ENCODE measurements around the gene ADIPOR2. TPM values are rescaled to one million over a fixed set of nuclear protein-coding genes. Genes with fewer than 3 reads are reported as not detected.

The ADIPOR2 gene
- polyA plus RNA-seq, 3 donors: 45.7 to 47.4 (median 46.3) TPM

- DNase-seq: no peak
Observed at GRCh38 chr12:1767407-1768090, 76.7 kb downstream of the ADIPOR2 start.

- no peak for DNase-seq
Observed at GRCh38 chr12:1768615-1769014, 77.7 kb downstream of the ADIPOR2 start.

- no peak for DNase-seq
Observed at GRCh38 chr12:1769809-1770494, 79.1 kb downstream of the ADIPOR2 start.

- DNase-seq: no peak
Observed at GRCh38 chr12:1773937-1774655, 83.2 kb downstream of the ADIPOR2 start.

GRCh38 chr12:1776170-1776921 lies 85.5 kb downstream of the ADIPOR2 start:
- no peak for DNase-seq

GRCh38 chr12:1777798-1778197 lies 86.9 kb downstream of the ADIPOR2 start:
- DNase-seq: no peak

- no peak for DNase-seq
Observed at GRCh38 chr12:1778911-1779310, 88.0 kb downstream of the ADIPOR2 start.

GRCh38 chr12:1779783-1780182 lies 88.9 kb downstream of the ADIPOR2 start:
- no peak for DNase-seq

GRCh38 chr12:1781772-1782171 lies 90.9 kb downstream of the ADIPOR2 start:
- DNase-seq: no peak

GRCh38 chr12:1782215-1782614 lies 91.3 kb downstream of the ADIPOR2 start:
- no peak for DNase-seq

GRCh38 chr12:1787714-1788113 lies 96.8 kb downstream of the ADIPOR2 start:
- no peak for DNase-seq

GRCh38 chr12:1790444-1790843 lies 99.6 kb downstream of the ADIPOR2 start:
- no peak for DNase-seq

- DNase-seq: no peak
Observed at GRCh38 chr12:1791104-1791841, 100.4 kb downstream of the ADIPOR2 start.

GRCh38 chr12:1792406-1792805 lies 101.5 kb downstream of the ADIPOR2 start:
- DNase-seq: no peak

- DNase-seq: no peak
Observed at GRCh38 chr12:1793426-1794210, 102.7 kb downstream of the ADIPOR2 start.

- DNase-seq: no peak
Observed at GRCh38 chr12:1794440-1795090, 103.7 kb downstream of the ADIPOR2 start.

- no peak for DNase-seq
Observed at GRCh38 chr12:1795221-1795784, 104.4 kb downstream of the ADIPOR2 start.

- DNase-seq: peak; percentile 86
Observed at GRCh38 chr12:1795785-1796514, 105.1 kb downstream of the ADIPOR2 start.

GRCh38 chr12:1796515-1797010 lies 105.7 kb downstream of the ADIPOR2 start:
- no peak for DNase-seq

All from renal pelvis (tissue), 4 donors.